Neutrophil (primary cell): ENCODE measurements around the gene IKZF3.
"Not testable (repeated sequence)": the region's sequence is repeated elsewhere in the genome, so short reads cannot be mapped to it uniquely, and the experiment has no call there.

Experiments
- H3K27ac ChIP-seq: fragments of 200-600 bp; sonication (generic); 2 replicates; pipeline ENCODE4 v1.5.1; 2016; ENCODE audit warnings: mild to moderate bottlenecking, moderate library complexity
- H3K27me3 ChIP-seq: fragments of 200-600 bp; sonication (generic); 2 replicates; pipeline ENCODE4 v1.6.0; 2016; ENCODE audit warnings: mild to moderate bottlenecking
- H3K36me3 ChIP-seq: fragments of 200-600 bp; sonication (generic); 2 replicates; pipeline ENCODE4 v1.5.1; 2017
- H3K4me1 ChIP-seq, 2 experiments: fragments of 200-600 bp in 1 of 2; sonication (generic) in 1 of 2; 1 replicate in 1 of 2; 2 replicates in 1 of 2; pipeline versions ENCODE4 v1.5.1 to v1.6.1; 2013 to 2016; ENCODE audit warnings: low read depth in 1 of 2, low read length in 1 of 2, mild to moderate bottlenecking in 1 of 2, moderate library complexity in 1 of 2; ENCODE audit not compliant: control insufficient read depth in 1 of 2, insufficient read depth in 1 of 2
- H3K4me3 ChIP-seq, 2 experiments: fragments of 200-600 bp in 1 of 2; sonication (generic) in 1 of 2; 1 replicate in 1 of 2; 2 replicates in 1 of 2; pipeline ENCODE4 v1.5.1; 2013 to 2016; ENCODE audit warnings: low read depth in 1 of 2, low read length in 1 of 2, mild to moderate bottlenecking in 1 of 2, moderate library complexity in 1 of 2
- H3K9me3 ChIP-seq: fragments of 200-600 bp; sonication (generic); 2 replicates; pipeline ENCODE4 v1.5.1; 2016
- CTCF ChIP-seq: fragments of 200-600 bp; sonication (generic); IDR thresholded peaks from 2 replicates; pipeline ENCODE4 v1.5.1; 2016; ENCODE audit warnings: antibody characterized with exemption

Gene IKZF3

DNA sequence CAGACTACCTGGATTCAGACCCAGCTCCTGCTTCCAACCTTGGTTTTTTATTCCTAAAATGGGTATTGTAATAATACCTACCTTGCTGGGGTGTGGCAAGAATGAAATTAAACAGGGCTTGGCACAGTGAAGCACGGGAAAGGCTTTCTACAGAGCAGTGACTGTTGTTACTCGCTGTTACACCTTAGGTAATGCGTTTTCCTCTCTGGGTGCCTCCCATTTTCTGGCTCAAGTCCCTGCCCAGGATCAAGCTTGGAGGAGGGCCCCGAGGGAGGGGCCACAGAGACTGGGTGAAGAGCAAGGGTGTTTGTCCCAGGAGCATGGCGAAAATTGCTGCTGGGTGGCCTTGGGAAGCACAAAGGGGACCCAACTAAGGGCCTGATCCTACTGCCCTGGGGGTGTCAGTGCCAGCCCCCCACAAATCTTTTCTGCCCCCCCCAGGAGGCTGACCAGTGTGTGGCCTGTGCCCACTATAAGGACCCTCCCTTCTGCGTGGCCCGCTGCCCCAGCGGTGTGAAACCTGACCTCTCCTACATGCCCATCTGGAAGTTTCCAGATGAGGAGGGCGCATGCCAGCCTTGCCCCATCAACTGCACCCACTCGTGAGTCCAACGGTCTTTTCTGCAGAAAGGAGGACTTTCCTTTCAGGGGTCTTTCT, 147.1 kb downstream of the IKZF3 start:
- H3K36me3 ChIP-seq, result no peaks in the 10 kb centered on the region
- no peaks in the 10 kb centered on the region for H3K9me3 ChIP-seq
- H3K27ac ChIP-seq, result no peak overlapping the region
- no peaks in the 10 kb centered on the region for H3K4me1 ChIP-seq
- no peaks in the 10 kb centered on the region for H3K27me3 ChIP-seq
- H3K4me3 ChIP-seq, result no peak overlapping the region
- TF ChIP-seq CTCF, result no peak

DNA sequence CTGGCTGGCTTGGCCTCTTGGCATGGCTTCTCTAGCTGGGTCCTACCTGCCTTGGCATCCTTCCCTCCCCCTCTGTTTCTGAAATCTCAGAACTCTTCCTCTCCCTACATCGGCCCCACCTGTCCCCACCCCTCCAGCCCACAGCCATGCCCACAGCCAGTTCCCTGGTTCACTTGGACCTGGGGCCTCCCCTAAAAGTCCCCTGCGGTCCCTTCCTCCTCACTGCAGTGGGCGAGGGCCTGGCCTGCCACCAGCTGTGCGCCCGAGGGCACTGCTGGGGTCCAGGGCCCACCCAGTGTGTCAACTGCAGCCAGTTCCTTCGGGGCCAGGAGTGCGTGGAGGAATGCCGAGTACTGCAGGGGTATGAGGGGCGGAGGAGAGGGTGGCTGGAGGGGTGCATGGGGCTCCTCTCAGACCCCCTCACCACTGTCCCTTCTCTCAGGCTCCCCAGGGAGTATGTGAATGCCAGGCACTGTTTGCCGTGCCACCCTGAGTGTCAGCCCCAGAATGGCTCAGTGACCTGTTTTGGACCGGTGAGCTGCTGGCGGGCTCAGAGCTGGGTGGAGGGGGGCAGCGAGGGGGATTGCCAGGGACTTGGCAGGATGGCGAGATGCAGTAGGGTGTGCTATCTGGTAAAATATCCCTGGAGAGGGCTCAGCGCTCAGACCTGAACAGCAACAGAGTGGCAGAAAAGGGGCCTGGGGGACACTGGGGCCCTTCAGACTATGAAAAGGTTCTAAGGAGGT, 147.9 kb downstream of the IKZF3 start:
- Histone ChIP-seq H3K4me1 (no peaks in the 10 kb centered on the region), H3K36me3 (no peaks in the 10 kb centered on the region), H3K27ac (no peak overlapping the region), H3K4me3 (no peak overlapping the region), H3K27me3 (no peaks in the 10 kb centered on the region), H3K9me3 (no peaks in the 10 kb centered on the region)
- TF ChIP-seq CTCF, result no peak

DNA sequence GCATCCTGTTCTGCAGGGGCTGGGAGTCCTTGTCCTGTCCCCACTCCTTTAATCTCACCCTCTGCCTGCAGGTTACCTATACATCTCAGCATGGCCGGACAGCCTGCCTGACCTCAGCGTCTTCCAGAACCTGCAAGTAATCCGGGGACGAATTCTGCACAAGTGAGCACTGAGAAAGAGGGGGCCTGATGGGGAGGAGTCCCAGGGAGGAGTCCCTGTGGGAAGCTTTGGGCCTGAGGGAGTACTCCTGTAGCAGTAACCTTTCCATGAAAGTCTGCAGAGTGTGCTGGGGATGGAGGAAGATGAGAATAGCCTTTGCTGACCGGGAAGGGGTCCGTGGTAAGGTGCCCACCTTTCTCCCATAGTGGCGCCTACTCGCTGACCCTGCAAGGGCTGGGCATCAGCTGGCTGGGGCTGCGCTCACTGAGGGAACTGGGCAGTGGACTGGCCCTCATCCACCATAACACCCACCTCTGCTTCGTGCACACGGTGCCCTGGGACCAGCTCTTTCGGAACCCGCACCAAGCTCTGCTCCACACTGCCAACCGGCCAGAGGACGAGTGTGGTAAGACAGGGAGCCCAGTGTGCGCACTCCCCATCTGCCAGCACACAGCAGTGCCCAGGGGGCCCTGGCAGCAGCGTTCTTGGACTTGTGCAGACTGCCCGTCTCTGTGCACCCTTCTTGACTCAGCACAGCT, 148.6 kb downstream of the IKZF3 start:
- Histone ChIP-seq H3K4me3 (no peak overlapping the region), H3K4me1 (no peaks in the 10 kb centered on the region), H3K27me3 (no peaks in the 10 kb centered on the region), H3K36me3 (no peaks in the 10 kb centered on the region), H3K9me3 (no peaks in the 10 kb centered on the region), H3K27ac (no peak overlapping the region)
- no peak for TF ChIP-seq CTCF

- no peak for TF ChIP-seq CTCF
- Histone ChIP-seq H3K36me3 (no peaks in the 10 kb centered on the region), H3K27ac (no peak overlapping the region), H3K27me3 (no peaks in the 10 kb centered on the region), H3K9me3 (no peaks in the 10 kb centered on the region), H3K4me1 (no peaks in the 10 kb centered on the region), H3K4me3 (no peak overlapping the region)
These were observed 149.9 kb downstream of the IKZF3 start for GRCh38 chr17:39714234-39714633.

DNA sequence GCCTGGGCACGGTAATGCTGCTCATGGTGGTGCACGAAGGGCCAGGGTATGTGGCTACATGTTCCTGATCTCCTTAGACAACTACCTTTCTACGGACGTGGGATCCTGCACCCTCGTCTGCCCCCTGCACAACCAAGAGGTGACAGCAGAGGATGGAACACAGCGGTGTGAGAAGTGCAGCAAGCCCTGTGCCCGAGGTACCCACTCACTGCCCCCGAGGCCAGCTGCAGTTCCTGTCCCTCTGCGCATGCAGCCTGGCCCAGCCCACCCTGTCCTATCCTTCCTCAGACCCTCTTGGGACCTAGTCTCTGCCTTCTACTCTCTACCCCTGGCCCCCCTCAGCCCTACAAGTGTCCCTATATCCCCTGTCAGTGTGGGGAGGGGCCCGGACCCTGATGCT, 152.3 kb downstream of the IKZF3 start:
- no peak for TF ChIP-seq CTCF
- no peak overlapping the region for H3K27ac ChIP-seq
- H3K36me3 ChIP-seq, result no peaks in the 10 kb centered on the region
- no peaks in the 10 kb centered on the region for H3K4me1 ChIP-seq
- no peaks in the 10 kb centered on the region for H3K9me3 ChIP-seq
- H3K27me3 ChIP-seq, result no peaks in the 10 kb centered on the region
- no peak overlapping the region for H3K4me3 ChIP-seq

- not testable (repeated sequence) for H3K27ac ChIP-seq, H3K36me3 ChIP-seq, H3K9me3 ChIP-seq, H3K4me1 ChIP-seq, H3K27me3 ChIP-seq, H3K4me3 ChIP-seq
These were observed 153.0 kb downstream of the IKZF3 start for GRCh38 chr17:39711071-39711470.
